Measurements from ENCODE around the gene ZBTB39.
A peak's percentile ranks its signal among the peaks of the same experiment; 100 is the strongest.
"Not testable (repeated sequence)": the region's sequence is repeated elsewhere in the genome, so short reads cannot be mapped to it uniquely, and the experiment has no call there.

ZBTB39 gene

DNA sequence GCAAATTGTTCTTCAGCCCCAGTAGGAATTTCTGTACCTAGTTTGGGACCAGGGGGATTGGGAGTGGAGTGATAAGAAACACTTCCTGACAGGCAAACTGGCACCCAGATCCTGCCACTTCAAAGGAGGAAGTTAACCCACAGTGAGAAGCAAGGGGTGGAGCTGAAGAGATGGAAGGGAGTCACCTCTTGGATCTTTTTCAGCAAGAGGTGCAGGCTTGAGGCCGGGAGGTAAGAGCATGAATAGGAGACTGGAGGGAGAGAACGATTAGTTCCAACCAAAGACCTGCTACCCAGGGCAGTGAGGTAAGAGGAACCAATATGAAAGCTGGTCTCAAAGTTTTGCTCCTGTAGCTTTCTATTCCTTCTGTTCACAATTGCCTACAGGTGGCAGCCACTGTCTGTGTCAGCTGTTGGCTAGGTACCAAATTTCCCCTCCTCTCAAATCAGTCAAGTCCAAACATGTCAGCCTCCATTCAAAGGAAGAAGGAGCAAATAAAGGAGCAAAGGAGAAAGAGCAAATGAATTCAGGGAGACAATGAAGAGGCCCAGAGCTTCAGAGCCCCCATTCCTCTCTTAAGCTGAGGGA lies 24.9 kb upstream of the ZBTB39 start:
- DNase-seq (ENCODE audit: low read depth in 2 of 2) = no peak

DNA sequence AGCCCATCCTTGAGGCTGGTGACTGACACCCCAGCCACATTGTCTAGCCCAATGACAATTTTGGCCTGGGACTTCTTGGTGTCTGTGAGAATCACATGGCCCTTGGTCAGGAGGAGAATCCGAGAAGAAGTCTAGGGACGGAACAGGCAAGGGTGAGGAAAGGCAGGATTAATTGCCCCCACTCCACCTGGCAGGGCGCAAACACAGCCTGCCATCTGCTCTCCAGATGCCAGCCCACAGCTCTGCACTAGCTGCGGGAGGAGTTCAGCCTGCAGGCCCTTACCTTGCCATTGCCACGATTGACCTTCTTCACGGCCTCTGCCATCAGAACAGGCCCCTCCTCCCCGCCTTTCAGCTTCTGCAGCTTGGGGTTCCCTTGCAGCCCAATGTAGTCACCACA lies 23.1 kb upstream of the ZBTB39 start:
- DNase-seq (ENCODE audit: low read depth in 2 of 2) = no peak

DNA sequence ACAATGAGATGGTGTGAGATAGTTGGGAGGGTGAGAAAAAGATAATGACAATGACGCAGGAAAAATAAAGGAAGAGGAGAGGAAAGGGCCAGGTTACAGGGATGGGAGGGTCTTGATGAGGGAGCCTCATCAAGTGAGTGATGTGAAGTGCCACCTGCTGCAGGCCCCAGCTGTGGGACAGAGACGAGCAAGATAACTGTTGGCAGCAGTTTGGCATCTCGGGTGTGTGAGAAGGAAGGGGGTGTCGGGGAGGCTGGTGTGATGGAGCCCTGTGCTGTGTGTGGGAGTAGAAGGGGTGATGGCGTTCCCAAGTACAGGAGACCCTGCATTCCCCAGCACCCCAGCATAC lies 21.4 kb upstream of the ZBTB39 start:
- no peak for DNase-seq (ENCODE audit: low read depth in 2 of 2)

DNA sequence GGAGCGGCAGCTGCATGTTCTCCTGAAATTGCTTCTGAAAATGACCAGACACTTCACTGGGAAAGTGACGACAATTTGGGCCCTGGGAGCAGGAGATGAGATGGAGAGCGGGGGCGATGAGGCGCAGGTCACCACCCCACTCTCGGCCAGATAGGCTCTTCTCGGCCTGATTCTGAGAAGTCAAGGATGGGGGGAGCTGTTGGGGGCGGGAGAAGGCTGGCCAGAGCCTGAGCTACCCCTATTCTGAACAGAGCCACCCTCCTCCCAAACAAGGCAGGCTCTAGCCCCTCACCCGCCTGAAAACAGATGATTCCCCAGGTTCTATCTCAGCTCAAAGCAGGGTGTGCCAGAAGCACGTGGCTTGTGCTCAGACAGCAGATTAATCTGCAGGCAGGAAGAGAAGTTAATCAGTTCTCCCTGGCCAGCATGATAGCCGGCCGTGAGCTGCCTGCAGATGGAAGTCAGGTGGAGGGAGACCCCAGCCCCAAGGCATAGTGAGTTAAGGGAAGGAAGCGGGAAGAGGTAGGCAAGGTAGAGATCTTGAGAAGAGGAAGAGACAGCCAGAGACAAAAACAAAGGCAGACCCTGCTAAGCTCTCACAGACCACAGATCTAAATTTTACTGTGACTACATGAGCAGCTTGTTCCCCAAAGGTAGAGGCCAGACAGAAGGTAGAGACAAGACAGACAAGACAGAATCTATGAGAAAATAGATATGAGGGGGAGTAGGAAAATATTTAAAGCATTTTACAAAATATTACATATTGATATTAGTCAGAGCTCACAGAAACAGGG lies 20.9 kb upstream of the ZBTB39 start:
- no peak for DNase-seq (ENCODE audit: low read depth in 2 of 2)

DNA sequence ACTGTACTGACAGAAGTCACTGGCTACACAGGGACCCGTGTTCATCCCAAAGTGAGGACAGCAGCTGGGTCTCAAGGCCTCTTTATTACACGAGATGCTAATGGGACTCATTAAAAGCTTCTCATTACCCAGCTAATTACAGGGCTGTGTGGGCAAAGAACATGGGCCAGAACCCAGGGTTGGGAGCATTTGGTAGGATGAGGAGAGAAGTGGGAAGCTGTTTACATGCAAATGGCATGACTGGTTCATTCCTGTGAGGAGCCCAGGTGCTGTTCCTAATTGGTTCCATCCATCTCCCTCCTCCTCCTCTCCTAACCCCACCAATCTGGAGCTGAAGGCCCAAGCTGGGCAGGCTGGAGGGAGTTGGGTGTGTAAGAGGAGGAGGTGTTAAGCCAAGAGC lies 18.9 kb upstream of the ZBTB39 start:
- no peak for DNase-seq (ENCODE audit: low read depth in 2 of 2)

DNA sequence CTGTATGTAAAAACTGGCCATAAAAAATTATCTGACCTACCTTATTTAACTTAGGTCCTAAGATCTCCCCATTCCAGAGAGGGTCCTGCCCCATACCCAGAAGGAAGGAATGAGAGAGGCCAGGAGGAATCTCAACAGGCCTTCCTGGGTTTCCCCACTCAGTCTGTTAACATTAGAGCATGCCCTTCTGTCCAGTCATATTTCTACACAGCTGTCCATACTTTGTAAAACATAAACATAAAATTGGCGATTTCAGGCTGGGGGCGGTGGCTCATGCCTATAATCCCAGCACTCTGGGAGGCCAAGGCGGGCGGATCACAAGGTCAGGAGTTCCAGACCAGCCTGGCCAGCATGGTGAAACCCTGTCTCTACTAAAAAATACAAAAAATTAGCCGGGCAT lies 16.0 kb upstream of the ZBTB39 start:
- not testable (repeated sequence) for DNase-seq (ENCODE audit: low read depth in 2 of 2)

DNA sequence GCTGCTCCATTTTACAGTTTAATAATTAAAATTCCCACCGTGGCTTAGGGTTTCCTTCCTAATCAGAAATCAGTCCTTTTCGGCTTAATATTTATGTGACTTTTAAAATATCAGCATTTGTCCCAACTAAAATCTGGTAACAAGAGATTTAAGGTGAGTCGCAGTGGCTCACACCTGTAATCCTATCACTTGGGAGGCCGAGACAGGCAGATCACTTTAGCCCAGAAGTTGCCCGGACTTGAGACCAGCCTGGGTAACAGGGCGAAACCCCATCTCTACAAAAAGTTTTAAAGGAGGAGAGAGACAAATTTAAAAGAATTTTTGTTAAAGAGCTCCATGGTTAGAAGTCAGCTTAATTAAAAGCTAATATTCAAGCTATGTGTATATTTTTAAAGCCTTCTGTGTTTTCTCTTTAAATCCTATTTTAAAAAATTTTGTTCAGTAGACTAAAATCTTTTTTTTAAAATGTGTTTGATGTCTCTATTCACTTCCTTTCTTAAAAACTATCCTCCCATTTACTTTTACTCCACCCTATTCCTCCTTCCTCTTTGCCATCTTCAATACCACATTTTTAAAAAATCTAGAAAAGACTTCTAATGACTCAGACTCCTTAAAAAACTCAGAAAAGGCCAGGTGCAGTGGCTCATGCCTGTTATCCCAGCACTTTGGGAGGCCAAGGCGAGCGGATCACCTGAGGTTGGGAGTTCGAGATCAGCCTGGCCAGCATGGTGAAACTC lies 13.8 kb upstream of the ZBTB39 start:
- DNase-seq (ENCODE audit: low read depth in 2 of 2) = no peak

DNA sequence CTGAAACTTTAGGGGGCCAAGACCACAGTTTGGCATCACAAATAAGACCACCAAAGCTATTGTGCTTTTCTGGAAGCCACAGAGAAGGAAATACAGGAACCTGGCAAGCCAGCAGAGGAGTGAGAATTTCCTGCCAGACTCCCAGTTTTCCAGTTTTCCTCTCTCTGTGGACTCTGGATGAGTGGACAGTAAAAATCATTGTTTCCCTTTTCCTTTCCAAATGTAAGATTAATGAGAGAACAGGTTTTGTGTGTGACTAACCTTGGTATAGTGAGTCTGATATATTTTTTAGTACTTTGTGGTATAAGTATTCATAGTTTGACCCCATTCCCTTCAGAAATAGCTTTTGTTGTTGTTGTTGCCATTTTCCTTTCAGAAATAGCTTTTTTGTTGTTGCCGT lies 12.6 kb upstream of the ZBTB39 start:
- DNase-seq (ENCODE audit: low read depth in 2 of 2) = no peak

DNA sequence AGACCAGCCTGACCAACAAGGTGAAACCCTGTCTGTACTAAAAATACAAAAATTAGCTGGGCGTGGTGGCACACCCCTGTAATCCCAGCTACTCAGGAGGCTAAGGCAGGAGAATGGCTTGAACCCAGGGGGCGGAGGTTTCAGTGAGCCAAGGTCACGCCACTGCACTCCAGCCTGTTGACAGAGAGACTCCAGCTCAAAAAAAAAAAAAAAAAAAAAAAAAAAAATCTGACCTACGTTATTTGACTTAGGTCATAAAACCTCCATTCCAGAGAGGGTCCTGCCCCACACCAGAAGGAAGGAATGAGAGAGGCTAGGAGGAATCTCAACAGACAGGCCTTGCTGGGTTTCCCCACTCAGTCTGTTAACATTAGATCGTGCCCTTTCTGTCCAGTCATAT lies 12.0 kb upstream of the ZBTB39 start:
- not testable (repeated sequence) for DNase-seq (ENCODE audit: low read depth in 2 of 2)

DNA sequence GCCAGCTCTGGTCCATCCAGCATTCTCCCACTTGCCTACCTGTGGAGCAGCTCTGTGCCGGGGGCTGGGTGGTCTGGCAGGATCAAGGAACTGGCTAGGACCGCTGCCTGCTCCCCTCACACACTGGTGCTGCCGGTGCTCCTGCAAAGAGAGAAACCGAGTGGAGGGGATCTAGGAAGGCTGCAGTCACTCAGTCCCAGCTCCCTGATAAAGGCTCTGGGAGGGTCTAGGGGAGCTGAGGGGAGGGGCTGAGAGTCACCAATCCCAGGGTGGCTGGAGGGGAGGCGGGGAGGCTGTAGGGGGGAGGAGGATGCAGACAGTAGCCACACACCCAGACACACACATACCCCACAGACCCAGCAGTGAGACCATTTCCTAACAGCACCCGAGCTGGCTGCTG lies 10.0 kb upstream of the ZBTB39 start, which contains the start of gene TAC3:
Gene TAC3, minus strand, starts transcription at position 182 of the 400 bp plus-strand sequence. CDS start 732 bp downstream, outside the sequence.
- DNase-seq (ENCODE audit: low read depth in 2 of 2) = no peak

DNA sequence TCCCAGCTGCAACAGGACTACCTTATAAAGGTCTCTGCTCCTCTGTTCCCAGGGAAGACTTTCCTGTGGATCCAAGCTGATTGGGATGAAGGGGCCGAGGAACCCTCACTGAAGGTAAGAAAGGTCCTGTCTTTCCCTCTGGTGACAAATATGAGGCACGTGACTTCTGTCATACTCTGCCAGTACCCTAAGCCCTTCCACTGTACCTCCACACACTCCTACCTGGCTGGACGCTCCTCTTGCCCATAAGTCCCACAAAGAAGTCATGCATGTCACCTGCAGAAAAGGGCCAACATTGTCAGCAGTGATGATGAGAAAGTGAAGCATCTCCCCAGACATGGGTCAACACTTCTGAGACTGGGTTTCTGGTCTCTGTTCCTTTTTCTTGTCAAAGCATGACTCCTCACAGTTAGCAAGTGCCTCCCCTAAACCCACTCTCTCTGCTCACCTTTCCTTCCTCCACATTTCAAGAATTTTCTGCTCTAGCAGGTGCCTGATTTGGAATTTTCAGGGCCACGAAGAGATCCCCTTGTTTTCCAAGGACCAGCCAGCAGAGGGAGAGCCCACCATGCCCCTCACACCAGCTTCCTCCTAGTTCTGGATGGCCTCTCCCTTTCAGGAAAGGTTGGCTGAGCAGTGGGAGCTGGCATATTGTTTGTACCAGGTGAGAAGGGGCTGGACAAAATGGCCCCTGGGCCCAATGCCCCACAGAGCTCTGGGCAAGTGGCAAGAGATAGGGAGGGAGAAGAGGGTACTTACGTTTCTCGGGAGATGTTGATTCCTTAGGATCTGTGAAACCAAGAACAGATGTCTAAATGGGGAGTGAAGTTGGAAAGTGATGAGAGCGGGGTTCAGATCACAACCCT lies 6.5 kb upstream of the ZBTB39 start:
- no peak for DNase-seq (ENCODE audit: low read depth in 2 of 2)

DNA sequence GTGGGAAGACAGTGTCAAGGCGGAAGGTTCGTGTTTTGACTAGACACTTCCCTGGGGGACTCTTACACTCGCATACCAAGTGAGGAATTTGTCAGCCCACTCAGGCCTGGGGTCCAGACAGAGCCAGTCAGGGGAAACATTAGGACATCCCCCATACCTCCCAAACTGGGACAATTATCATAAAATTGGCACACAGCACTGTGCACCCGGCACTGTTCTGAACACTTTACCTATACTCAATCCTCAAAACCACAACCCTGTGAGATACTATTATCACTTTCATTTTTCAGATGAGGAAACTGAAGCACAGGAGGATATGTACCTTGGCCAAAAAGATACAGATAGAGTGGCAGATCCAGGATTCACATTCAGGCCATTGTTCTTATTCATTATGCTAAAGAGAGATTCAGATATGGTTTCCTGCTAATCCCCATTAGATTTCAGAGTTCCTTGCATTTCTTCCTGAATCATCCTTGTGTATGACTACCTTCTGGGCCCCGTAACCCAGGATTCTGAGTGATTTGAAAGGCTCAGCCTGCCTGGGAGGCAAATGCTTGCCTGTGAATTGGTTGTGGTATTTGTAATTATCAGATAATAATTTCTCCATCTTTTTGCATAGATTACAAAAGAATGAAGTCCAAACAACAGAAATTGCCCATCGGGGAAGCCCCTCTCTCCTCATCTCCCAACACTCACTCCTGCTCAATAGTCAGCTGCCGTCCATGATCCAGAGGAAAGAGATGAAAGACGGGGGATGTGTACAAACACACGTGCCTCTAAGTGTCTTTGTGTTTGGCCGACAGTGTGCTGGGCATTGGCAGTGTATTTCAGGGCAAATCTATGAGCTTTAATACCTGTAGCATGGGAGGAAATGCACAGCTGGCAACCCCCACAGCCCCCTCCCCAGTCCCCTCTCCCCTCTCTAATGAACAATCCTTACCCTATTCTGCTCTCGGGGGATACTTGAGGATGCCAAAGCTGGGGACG lies 5.4 kb upstream of the ZBTB39 start:
- no peak for DNase-seq (ENCODE audit: low read depth in 2 of 2)

DNA sequence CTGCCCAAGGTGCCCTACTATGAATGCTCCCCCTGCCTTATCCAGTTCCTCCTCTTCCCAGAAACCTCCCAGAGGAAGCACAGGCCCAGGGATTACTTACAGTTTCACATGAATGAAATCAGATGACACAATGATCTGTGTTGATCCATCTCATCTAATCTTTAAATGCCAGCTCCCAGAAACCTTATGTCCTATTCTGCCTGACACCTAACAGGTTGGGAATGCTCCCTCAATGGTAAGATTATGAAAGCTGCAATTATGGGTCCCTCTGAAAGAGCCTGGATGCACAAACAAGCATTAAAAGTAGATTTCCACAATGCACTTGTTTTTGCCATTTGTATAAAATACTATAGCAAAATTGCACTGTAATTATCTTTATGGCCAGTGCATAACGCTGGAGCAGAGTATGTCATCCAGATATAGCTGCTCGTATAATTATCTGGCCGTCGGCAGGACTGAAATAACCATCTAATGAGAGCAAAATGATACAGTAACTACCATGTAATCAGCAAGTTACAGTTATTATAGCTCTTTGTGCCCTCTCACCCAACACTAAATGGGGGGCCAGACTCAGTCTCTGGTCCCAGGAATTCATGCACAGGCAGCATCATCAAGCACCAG lies 4.4 kb upstream of the ZBTB39 start:
- DNase-seq (ENCODE audit: low read depth in 2 of 2) = no peak

DNA sequence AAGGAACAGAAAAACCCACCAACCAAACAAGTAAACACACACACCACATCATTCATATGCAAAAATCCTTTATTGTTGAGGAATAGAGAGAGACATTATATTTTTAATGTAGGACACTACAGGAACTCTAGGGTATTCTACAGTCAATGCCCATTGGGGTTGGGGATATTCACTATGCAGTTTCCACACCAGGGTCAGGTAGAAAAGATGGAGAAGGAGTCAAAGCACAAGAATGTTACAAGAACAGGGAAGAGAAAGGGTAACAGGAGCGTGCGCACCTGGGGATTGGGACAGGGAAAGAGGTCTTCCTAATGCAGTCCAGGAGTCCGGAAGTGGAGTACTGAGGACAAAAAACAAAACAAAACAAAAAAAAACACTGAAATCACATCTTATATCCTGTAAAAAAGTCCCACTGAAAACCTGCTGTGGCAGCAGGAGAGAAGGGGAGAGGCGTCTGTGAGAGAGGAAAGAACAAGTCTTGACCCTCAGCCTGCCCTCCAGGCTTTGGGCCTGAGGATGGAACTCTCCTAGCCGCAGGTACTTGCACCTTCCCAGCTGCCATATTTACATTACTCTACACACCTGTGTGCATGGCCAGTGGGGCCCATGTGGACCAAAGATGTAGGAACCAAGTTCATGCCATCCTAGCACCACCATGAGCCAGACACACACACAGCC lies 3.7 kb upstream of the ZBTB39 start:
- DNase-seq (ENCODE audit: low read depth in 2 of 2) = no peak

DNA sequence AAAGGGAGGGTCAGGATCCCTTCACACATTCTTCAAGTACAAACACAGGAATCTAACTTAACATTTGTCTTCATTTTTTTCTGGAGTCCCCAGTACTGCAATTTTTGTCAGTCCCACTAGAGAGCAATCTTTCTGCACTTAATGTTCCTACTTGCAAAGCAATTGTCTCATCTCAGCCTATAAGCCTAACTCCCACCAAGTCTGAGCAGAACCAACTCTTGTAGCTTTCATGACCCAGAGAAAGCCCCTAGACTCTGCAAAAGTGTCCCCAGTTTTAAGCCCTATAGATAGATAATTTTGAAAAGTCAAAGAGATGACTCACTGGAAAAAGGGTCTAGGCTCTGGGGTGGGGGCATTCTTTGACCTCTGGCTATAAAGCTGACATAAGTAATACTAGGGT lies 1.8 kb upstream of the ZBTB39 start:
- no peak for DNase-seq (ENCODE audit: low read depth in 2 of 2)

DNA sequence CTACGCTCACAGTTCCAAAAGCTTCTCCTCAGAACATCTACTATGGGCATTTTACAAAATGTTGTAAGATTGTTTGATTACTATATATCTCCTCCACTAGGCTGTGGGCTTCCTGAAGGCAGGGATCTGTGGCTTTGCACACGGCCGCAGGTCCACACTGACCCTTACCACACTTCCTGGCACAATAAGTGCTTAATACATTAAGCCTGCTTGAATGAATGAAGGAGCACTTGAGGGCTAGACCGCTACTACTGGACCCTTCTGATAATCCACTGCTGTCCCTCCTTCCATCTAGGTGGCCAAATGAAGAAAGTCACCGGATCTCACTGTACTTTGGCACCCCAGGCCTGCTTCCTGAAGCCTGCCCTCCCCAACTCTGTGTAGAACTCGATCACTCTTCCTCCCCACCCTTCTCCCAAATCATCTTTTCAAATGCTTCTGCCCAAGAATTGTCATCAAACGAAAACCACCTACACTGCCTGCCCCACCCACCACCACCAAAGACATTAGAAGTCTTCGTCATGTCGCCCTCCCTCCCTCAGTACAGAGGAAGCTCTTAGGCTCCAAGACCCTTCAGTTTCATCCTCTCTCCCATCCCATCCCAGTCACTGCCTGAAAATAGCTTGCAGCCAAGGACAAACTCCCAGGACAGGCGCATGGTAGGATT lies 596 bp upstream of the ZBTB39 start:
- no peak for DNase-seq (ENCODE audit: low read depth in 2 of 2)

DNA sequence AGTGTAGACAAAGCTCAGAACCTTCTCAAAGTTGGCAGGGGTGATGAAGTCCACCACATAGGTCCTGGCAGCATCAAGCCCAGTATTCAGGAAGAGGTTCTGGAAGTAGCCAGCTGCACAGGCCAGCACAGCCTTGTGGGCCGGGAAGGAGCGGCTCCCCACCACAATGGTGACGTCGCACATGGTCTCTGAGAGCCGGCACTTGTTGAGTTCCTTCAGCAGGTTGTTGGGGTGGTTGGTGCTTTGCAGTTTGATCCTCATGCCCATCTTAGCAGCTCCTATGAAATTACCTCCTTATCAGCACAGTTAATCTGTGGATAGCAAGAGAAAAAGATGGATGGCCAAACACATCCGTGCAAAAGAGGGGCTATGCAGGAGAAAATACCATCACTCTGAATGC lies 1.7 kb downstream of the ZBTB39 start:
- DNase-seq (ENCODE audit: low read depth in 2 of 2) = no peak

DNA sequence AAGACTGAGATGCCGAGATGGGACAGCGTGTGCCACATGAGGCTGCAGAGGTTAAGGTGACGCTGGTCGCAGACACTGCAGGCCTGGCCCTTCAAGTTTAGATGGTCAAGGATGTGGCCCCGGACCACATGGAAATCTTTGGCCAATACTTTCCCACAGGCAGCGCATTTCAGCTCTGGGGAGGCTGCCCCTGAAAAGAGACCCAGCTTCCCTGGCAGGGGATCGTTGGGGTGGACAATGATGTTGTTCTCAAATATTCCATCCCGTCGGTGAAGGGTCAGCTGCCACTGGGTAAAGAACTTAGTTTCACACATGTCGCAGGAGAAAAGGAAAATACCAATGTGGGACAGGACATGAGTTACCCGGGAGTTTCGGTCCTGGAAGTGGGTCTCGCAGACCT lies 3.0 kb downstream of the ZBTB39 start:
- DNase-seq (ENCODE audit: low read depth in 2 of 2) = no peak

DNA sequence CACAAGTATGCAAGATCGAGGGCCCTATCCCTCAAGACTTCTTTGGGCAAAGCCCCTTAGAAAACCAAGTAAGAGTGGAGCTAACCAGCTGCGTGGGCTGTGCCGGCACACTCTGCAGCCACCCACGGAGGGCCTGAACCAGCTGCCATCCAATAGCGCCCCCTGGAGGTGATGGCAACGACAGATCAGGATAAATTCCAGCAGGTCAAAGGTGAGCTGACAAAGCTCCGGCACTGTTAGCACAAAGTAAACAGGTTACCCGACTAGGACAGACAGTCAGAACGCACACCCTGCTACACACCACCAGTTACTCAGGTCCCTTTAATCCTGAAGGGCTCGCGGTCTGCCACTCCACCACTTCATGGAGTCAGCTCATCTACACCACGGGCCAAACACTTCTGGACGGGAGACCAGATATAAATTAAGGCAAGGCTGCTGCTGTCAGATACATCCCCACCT lies 4.9 kb downstream of the ZBTB39 start:
- peak; percentile 51 to 60 for DNase-seq (ENCODE audit: low read depth in 2 of 2)
